ENCODE measurements around the gene ANG. TPM values are rescaled to one million over a fixed set of nuclear protein-coding genes. Genes with fewer than 3 reads are reported as not detected.
"Not testable (repeated sequence)": the region's sequence is repeated elsewhere in the genome, so short reads cannot be mapped to it uniquely, and the experiment has no call there.

ANG gene
- total RNA-seq, 1 experiment from 2014 or later = 5.8 TPM

DNA sequence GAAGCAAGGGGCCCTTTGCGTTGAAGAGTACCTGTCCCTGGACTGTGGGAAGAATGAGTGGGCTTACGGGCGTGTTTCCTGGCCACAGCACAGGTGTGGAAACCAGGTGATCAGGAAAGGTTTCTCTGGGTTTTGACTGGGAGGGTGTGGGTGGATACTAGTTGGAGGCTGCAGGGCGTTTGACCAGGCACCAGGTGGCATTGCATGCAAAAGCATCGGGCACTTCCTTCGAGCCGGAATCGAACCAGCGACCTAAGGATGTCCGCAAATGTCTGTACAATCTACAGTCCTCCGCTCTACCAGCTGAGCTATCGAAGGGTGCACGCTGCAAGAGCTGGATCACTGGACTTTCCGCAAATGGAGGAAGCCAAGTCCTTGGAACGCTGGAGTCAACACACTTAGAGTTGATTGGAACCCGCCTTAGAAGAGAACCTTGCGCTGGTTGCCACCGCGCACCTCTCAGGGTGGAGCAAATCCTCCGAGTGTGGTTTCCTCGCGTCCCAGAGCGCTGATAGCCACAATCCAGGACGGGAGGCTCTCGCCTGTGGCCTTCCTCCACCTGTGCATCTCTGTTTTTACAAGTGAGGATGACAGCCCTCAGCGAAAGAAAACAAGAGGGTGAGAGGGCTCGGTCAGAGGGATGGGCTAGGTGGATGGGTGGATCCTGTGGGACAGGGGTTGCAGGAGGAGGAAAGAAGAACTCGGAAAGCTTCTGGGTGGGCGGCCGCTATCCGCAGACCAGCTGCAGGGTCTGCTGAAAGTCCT, 25.4 kb upstream of the ANG start (continued):
- peak; percentile 65 for TF ChIP-seq EGR1 (IDR thresholded peaks at IDR 0.05; ENCODE audit: low read depth)
- TF ChIP-seq FOSL1 (IDR thresholded peaks at IDR 0.05; ENCODE audit: low read depth) = no peak
- peak; percentile 95 for TF ChIP-seq ATF3 (IDR thresholded peaks at IDR 0.05)
- TF ChIP-seq EZH2phosphoT487 (IDR thresholded peaks at IDR 0.05; ENCODE audit: borderline replicate concordance) = no peak

DNA sequence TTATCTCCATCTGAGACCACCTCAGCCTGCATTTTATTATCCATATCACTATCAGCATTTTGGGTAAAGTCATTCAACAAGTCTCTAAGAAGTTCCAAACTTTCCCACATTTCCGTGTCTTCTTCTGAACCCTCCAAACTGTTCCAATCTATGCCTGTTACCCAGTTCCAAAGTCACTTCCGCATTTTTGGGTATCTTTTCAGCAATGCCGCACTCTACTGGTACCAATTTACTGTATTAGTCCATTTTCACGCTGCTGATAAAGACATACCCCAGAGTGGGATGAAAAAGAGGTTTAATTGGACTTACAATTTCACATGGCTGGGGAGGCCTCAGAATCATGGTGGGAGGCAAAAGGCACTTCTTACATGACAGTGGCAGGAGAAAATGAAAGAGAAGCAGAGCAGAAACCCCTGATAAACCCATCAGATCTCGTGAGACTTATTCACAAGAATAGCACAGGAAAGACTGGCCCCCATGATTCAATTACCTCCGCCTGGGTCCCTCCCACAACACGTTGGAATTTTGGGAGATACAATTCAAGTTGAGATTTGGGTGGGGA, 22.1 kb upstream of the ANG start:
- H3K27me3 ChIP-seq (ENCODE audit: insufficient read depth, low read length); H3K9me2 ChIP-seq (ENCODE audit: insufficient read depth); H3K4me3 ChIP-seq (replicated peaks in 1 of 2; ENCODE audit: low read depth in 1 of 2, low read length in 2 of 2); BruUV-seq (replicated peaks); DNase-seq (ENCODE audit: low read depth, low spot score); POLR2A ChIA-PET; H2AFZ ChIP-seq (ENCODE audit: low read depth, low read length, poor library complexity, severe bottlenecking); ATAC-seq; CTCF ChIA-PET; H3K36me3 ChIP-seq (ENCODE audit: control insufficient read depth in 1 of 2, insufficient read depth in 2 of 2, low read length in 2 of 2); H3K9me3 ChIP-seq (ENCODE audit: control insufficient read depth in 1 of 2, insufficient read depth in 1 of 2, low read depth in 1 of 2, low read length in 2 of 2); H3K4me2 ChIP-seq (ENCODE audit: low read length); intact Hi-C loops (cut with micrococcal nuclease); RAD21 ChIA-PET (ENCODE audit: low non-redundant PET in 1 of 2, low total read pairs in 2 of 2, uncharacterized antibody in 2 of 2, unreplicated experiment in 2 of 2); H3K27ac ChIP-seq (ENCODE audit: low read depth, low read length); H3K79me2 ChIP-seq (ENCODE audit: insufficient read depth, low read length); H4K20me1 ChIP-seq (ENCODE audit: insufficient read depth); H3K9ac ChIP-seq (ENCODE audit: low read length): not testable (repeated sequence)
- peaks cover 9 to 23% of the 10 kb centered on the region in 2 experiments; a peak in 3 of 4 replicates for H3K4me1 ChIP-seq (ENCODE audit: control insufficient read depth in 1 of 2, insufficient read depth in 2 of 2, low read length in 2 of 2)

DNA sequence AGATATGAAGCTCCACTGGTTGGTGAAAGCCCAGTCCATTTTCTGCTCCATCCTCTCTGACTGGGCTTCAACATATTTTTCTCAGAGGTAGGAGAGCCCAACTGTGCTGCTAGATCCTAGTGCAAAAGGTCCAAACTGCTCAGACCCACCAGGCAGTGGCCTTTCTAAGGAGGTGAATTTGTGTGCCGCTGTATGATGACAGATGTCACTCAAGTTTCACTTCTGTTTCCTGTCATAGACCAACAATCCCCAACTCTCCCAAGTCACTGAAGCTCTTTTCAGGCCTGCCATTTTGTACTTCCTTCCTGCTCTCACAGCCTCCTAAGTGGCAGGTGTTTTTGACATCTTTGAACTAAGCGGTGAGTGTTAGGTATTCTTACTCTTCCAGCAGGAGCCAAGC, 20.6 kb upstream of the ANG start:
- no peak for DNase-seq (ENCODE audit: low read depth, low spot score)
- RAD21 ChIA-PET (ENCODE audit: low non-redundant PET in 1 of 2, low total read pairs in 2 of 2, uncharacterized antibody in 2 of 2, unreplicated experiment in 2 of 2) = no interaction called here
- H3K9me2 ChIP-seq (ENCODE audit: insufficient read depth) = no peaks in the 10 kb centered on the region
- no peak overlapping the region for H3K9ac ChIP-seq (ENCODE audit: low read length)
- no peaks in the 10 kb centered on the region for H3K79me2 ChIP-seq (ENCODE audit: insufficient read depth, low read length)
- CTCF ChIA-PET = interaction anchor here (1.3 to 1.8 kb wide), 2 partner anchors 11 to 12 kb away, joined by 4 to 7 read pairs; no protein-coding TSS in a partner anchor
- POLR2A ChIA-PET = no interaction called here
- H4K20me1 ChIP-seq (ENCODE audit: insufficient read depth) = no peaks in the 10 kb centered on the region
- ATAC-seq = no peak
- H3K4me1 ChIP-seq (ENCODE audit: control insufficient read depth in 1 of 2, insufficient read depth in 2 of 2, low read length in 2 of 2) = peaks cover 5 to 13% of the 10 kb centered on the region in 2 experiments; a peak in 3 of 4 replicates
- no peaks in the 10 kb centered on the region for H3K27me3 ChIP-seq (ENCODE audit: insufficient read depth, low read length)
- no peak overlapping the region for H3K4me2 ChIP-seq (ENCODE audit: low read length)
- no peak overlapping the region for H3K27ac ChIP-seq (ENCODE audit: low read depth, low read length)
- BruUV-seq (replicated peaks) = no TSS peak
- intact Hi-C loops (cut with micrococcal nuclease) = no loop called here
- H3K9me3 ChIP-seq (ENCODE audit: control insufficient read depth in 1 of 2, insufficient read depth in 1 of 2, low read depth in 1 of 2, low read length in 2 of 2) = no peaks in the 10 kb centered on the region
- no peak overlapping the region for H3K4me3 ChIP-seq (replicated peaks in 1 of 2; ENCODE audit: low read depth in 1 of 2, low read length in 2 of 2)
- TF ChIP-seq JUND (IDR thresholded peaks at IDR 0.05) = no peak
- no peak for TF ChIP-seq ZNF274 (IDR thresholded peaks at IDR 0.05; ENCODE audit: low read depth, low read length)
- TF ChIP-seq FOSL1 (IDR thresholded peaks at IDR 0.05; ENCODE audit: low read depth) = no peak
- TF ChIP-seq, protein P1, sequence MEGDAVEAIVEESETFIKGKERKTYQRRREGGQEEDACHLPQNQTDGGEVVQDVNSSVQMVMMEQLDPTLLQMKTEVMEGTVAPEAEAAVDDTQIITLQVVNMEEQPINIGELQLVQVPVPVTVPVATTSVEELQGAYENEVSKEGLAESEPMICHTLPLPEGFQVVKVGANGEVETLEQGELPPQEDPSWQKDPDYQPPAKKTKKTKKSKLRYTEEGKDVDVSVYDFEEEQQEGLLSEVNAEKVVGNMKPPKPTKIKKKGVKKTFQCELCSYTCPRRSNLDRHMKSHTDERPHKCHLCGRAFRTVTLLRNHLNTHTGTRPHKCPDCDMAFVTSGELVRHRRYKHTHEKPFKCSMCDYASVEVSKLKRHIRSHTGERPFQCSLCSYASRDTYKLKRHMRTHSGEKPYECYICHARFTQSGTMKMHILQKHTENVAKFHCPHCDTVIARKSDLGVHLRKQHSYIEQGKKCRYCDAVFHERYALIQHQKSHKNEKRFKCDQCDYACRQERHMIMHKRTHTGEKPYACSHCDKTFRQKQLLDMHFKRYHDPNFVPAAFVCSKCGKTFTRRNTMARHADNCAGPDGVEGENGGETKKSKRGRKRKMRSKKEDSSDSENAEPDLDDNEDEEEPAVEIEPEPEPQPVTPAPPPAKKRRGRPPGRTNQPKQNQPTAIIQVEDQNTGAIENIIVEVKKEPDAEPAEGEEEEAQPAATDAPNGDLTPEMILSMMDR (IDR thresholded peaks at IDR 0.05 in 2 of 3, conservative IDR thresholded peaks at IDR 0.05 in 1 of 3; ENCODE audit: borderline replicate concordance in 1 of 3, insufficient read depth in 1 of 3, low read depth in 2 of 3, low read length in 2 of 3) = no peak
- TF ChIP-seq MAX (IDR thresholded peaks at IDR 0.05) = no peak
- TF ChIP-seq EZH2 (IDR thresholded peaks at IDR 0.05) = no peak
- TF ChIP-seq SRF (IDR thresholded peaks at IDR 0.05; ENCODE audit: low read depth) = no peak
- H3K36me3 ChIP-seq (ENCODE audit: control insufficient read depth in 1 of 2, insufficient read depth in 2 of 2, low read length in 2 of 2) = no peaks in the 10 kb centered on the region
- no peak overlapping the region for H2AFZ ChIP-seq (ENCODE audit: low read depth, low read length, poor library complexity, severe bottlenecking)
